GM18951 (cell line): Measurements from ENCODE around the gene STH.

ENCODE experiments used
- POLR2A ChIP-seq: IDR thresholded peaks from 4 replicates; pipeline ENCODE4 v1.6.1; 2011; ENCODE audit warnings: mild to moderate bottlenecking; ENCODE audit not compliant: insufficient read length, insufficient read depth; ENCODE audit errors: extremely low read depth
- in situ Hi-C: fragments of 300-500 bp; cut with MboI; formaldehyde crosslinking; loops from one replicate; pipeline ENCODE4 v1.12.0; 2022; ENCODE audit warnings: low sequenced_read_pairs, mixed read lengths, inconsistent platforms; ENCODE audit not compliant: unreplicated experiment

Gene STH

GRCh38 chr17:45982791-45983613 lies 16.0 kb upstream of the STH start:
- no peak for TF ChIP-seq POLR2A
- in situ Hi-C loops = no loop called here

- no peak for TF ChIP-seq POLR2A
- in situ Hi-C loops = no loop called here
Observed at GRCh38 chr17:45983614-45984310, 15.3 kb upstream of the STH start.

GRCh38 chr17:45984368-45984767 lies 14.7 kb upstream of the STH start:
- in situ Hi-C loops = no loop called here
- no peak for TF ChIP-seq POLR2A

GRCh38 chr17:45985447-45985846 lies 13.6 kb upstream of the STH start:
- TF ChIP-seq POLR2A = no peak
- in situ Hi-C loops = no loop called here

- TF ChIP-seq POLR2A = no peak
- in situ Hi-C loops = no loop called here
Observed at GRCh38 chr17:45986056-45986455, 13.0 kb upstream of the STH start.

GRCh38 chr17:45987706-45988105 lies 11.3 kb upstream of the STH start:
- TF ChIP-seq POLR2A = no peak
- in situ Hi-C loops = no loop called here

- no peak for TF ChIP-seq POLR2A
- in situ Hi-C loops = no loop called here
Observed at GRCh38 chr17:45989759-45990158, 9.3 kb upstream of the STH start.

GRCh38 chr17:45990886-45991285 lies 8.2 kb upstream of the STH start:
- no peak for TF ChIP-seq POLR2A
- in situ Hi-C loops = no loop called here

- in situ Hi-C loops = no loop called here
- no peak for TF ChIP-seq POLR2A
Observed at GRCh38 chr17:45991341-45991740, 7.7 kb upstream of the STH start.

GRCh38 chr17:45992175-45992574 lies 6.9 kb upstream of the STH start:
- in situ Hi-C loops = no loop called here
- no peak for TF ChIP-seq POLR2A

- in situ Hi-C loops = no loop called here
Observed at GRCh38 chr17:45992904-45993303, 6.1 kb upstream of the STH start.

GRCh38 chr17:45993962-45994627 lies 5.0 kb upstream of the STH start:
- no peak for TF ChIP-seq POLR2A
- in situ Hi-C loops = no loop called here

More at GRCh38 chr17:45992904-45993303, 6.1 kb upstream of the STH start:
- no peak for TF ChIP-seq POLR2A

- in situ Hi-C loops = no loop called here
- TF ChIP-seq POLR2A = no peak
Observed at GRCh38 chr17:45994987-45995386, 4.1 kb upstream of the STH start.
